ENCODE results near the gene CAPN12.

Gene CAPN12

GRCh38 chr19:38719761-38720558, 24.3 kb downstream of the CAPN12 start:
- H3K4me3 ChIP-seq (ENCODE audit: low read depth, low read length): no peak overlapping the region
- TF ChIP-seq CTCF (IDR thresholded peaks at IDR 0.05; ENCODE audit: low read depth, low read length): no peak

- TF ChIP-seq CTCF (IDR thresholded peaks at IDR 0.05; ENCODE audit: low read depth, low read length): 0 out of 2 replicates have a peak, but pooled peaks have one; percentile 6
- H3K4me3 ChIP-seq (ENCODE audit: low read depth, low read length): no peak overlapping the region
Measured at GRCh38 chr19:38718747-38719543, 25.3 kb downstream of the CAPN12 start.

- no peak overlapping the region for H3K4me3 ChIP-seq (ENCODE audit: low read depth, low read length)
- TF ChIP-seq CTCF (IDR thresholded peaks at IDR 0.05; ENCODE audit: low read depth, low read length): no peak
Measured at GRCh38 chr19:38717855-38718254, 26.4 kb downstream of the CAPN12 start.

- no peak overlapping the region for H3K4me3 ChIP-seq (ENCODE audit: low read depth, low read length)
- TF ChIP-seq CTCF (IDR thresholded peaks at IDR 0.05; ENCODE audit: low read depth, low read length): no peak
Measured at GRCh38 chr19:38717051-38717450, 27.2 kb downstream of the CAPN12 start.

- no peak overlapping the region for H3K4me3 ChIP-seq (ENCODE audit: low read depth, low read length)
- TF ChIP-seq CTCF (IDR thresholded peaks at IDR 0.05; ENCODE audit: low read depth, low read length): no peak
Measured at GRCh38 chr19:38715555-38715954, 28.7 kb downstream of the CAPN12 start.

- TF ChIP-seq CTCF (IDR thresholded peaks at IDR 0.05; ENCODE audit: low read depth, low read length): no peak
- H3K4me3 ChIP-seq (ENCODE audit: low read depth, low read length): no peak overlapping the region
Measured at GRCh38 chr19:38714354-38714778, 29.9 kb downstream of the CAPN12 start.

- no peak overlapping the region for H3K4me3 ChIP-seq (ENCODE audit: low read depth, low read length)
- TF ChIP-seq CTCF (IDR thresholded peaks at IDR 0.05; ENCODE audit: low read depth, low read length): no peak
Measured at GRCh38 chr19:38713865-38714264, 30.4 kb downstream of the CAPN12 start.
